GM12874 (cell line): ENCODE data around the gene INPP4B.

Experiments used
- CTCF ChIP-seq: IDR thresholded peaks from 2 replicates; pipeline ENCODE4 v1.5.1; 2011; ENCODE audit warnings: low read depth, mild to moderate bottlenecking, control low read depth, low read length, moderate library complexity; ENCODE audit not compliant: insufficient read depth

Gene INPP4B

DNA sequence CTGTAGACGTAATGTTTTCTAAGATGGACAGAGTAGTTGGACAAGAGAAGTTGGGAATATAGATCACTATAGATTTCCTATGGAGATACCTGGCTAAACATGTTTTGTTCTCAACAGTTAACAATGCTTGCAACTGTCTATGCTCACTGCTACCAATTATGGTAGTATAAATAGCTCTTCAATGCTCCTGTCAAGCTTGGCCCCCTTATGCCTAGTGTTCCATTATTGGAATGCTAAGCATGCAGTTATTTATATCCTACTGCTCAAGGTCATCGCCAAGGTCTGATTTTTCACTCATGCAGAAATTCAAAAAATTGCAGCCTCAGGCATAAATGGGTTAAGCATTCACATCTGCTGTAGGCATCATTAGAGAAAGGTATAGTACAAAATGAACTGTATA lies 690.8 kb downstream of the INPP4B start:
- no peak for TF ChIP-seq CTCF

DNA sequence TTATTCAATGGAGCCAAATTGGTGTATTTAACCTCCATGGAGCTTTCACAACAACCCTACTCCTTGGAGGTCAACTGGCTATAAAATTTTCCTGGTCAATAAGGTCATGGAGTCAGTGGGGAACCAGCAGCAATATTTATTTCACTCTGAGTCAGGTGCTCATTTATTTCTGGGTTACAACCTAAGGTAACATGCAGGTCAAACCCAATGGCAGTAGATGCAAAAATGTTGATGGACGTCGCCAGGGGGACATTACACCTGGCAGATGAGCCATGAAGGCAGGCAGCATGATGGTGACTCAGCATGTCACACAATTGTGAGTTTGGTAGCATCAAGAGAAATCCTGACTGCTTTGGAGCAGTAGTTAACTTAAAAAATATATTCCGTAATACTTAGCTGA lies 695.6 kb downstream of the INPP4B start:
- TF ChIP-seq CTCF, result no peak

GRCh38 chr4:142144813-142145212 lies 701.3 kb downstream of the INPP4B start:
- no peak for TF ChIP-seq CTCF

- no peak for TF ChIP-seq CTCF
Measured at GRCh38 chr4:142142366-142143054, 703.6 kb downstream of the INPP4B start.

GRCh38 chr4:142141224-142141623 lies 704.9 kb downstream of the INPP4B start:
- TF ChIP-seq CTCF, result no peak

DNA sequence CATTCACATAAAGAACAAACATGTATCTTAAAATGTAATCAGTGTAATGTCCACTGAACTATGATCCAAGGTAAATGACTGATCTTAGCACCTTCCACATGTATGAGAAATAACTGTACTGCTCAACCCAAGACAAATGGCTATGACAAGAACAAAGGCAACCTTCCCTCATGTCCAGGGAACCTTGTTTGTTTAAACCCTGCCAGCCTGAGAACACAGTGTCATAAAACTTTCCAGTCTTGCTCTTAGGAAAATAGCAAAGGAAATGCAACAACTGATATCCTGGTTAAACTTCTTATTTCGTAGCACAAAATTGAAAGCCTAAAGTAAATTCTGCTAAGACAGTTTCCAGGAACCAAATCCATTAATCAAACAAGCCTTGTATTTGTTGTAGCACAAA lies 715.4 kb downstream of the INPP4B start:
- no peak for TF ChIP-seq CTCF

- no peak for TF ChIP-seq CTCF
Measured at GRCh38 chr4:142129931-142130330, 716.2 kb downstream of the INPP4B start.
